ENCODE results near the gene DENND2A.

The DENND2A gene

DNA sequence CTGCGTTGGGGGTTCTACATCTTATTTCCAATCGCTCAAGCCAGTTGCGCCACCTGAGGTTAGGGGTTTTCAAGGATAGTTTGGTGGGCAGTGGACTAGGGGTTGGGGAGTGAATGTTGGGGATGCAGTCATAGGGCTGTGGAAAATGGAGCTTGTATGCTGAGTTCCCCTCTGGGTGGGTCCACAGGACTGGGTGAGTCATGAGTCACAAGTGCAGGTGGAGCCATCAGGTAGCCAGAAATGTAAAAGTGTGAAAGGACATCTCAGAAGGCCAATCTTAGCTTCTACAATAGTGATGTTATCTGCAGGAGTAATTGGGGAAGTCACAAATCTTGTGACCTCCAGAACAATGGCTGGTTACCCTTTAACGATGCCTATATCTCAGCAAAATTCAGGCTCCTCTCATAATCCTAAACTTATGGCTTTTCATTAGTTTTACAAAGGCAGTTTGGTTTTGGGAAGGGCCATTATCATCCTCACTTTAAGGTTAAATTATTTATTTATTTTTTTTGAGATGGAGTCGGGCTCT, 143.3 kb downstream of the DENND2A start:
- Histone ChIP-seq H3K79me2 (ENCODE audit: insufficient read depth, low read depth) (no peaks in the 10 kb centered on the region), H3K9ac (no peak overlapping the region), H3K27ac (no peak overlapping the region), H3K4me3 (IDR thresholded peaks at IDR 0.05; ENCODE audit: insufficient read depth, low read depth, low read length) (no peak overlapping the region), H3K27me3 (ENCODE audit: insufficient read depth, low read depth) (no peaks in the 10 kb centered on the region), H3K36me3 (ENCODE audit: insufficient read depth) (no peaks in the 10 kb centered on the region), H3K4me1 (ENCODE audit: low read depth, poor library complexity, severe bottlenecking) (no peaks in the 10 kb centered on the region), H2AFZ (ENCODE audit: low read depth) (no peak overlapping the region), H3K4me2 (no peak overlapping the region), H4K20me1 (ENCODE audit: insufficient read depth) (no peaks in the 10 kb centered on the region)
- TF ChIP-seq CTCF (conservative IDR thresholded peaks at IDR 0.05; ENCODE audit: low read depth, low read length) = no peak

DNA sequence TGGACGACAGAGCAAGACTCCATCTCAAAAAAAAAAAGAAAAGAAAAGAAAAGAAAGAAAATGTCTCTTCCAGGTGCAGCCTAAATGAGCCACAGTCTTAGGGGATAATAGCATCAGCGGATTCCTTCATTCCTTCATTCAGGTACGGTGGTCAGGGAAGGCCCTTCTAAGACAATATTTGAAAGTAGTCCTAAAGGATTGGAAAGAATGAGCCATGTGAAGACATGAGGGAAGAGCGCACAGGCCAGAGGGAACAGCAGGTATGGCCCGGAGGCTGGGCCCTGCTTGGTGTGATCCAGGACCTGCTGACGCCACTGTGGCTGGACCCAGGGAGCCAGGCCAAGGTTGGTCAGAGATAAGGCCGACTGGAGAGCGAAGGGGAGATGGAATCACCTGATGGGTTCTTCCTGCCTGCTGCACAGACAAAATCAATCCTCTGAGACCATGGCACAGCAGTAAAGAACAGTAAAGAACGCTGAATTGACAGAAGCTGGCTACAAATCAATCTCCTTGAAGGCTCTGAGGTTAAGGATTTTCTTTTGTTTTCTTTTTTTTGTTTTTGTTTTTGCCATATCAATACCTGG, 145.0 kb downstream of the DENND2A start:
- H3K4me1 ChIP-seq (ENCODE audit: low read depth, poor library complexity, severe bottlenecking) = no peaks in the 10 kb centered on the region
- TF ChIP-seq CTCF (conservative IDR thresholded peaks at IDR 0.05; ENCODE audit: low read depth, low read length) = no peak
- H3K4me3 ChIP-seq (IDR thresholded peaks at IDR 0.05; ENCODE audit: insufficient read depth, low read depth, low read length) = no peak overlapping the region
- H3K27me3 ChIP-seq (ENCODE audit: insufficient read depth, low read depth) = no peaks in the 10 kb centered on the region
- no peak overlapping the region for H3K27ac ChIP-seq
- no peaks in the 10 kb centered on the region for H4K20me1 ChIP-seq (ENCODE audit: insufficient read depth)
- H3K36me3 ChIP-seq (ENCODE audit: insufficient read depth) = no peaks in the 10 kb centered on the region
- H2AFZ ChIP-seq (ENCODE audit: low read depth) = no peak overlapping the region
- no peak overlapping the region for H3K4me2 ChIP-seq
- no peaks in the 10 kb centered on the region for H3K79me2 ChIP-seq (ENCODE audit: insufficient read depth, low read depth)
- no peak overlapping the region for H3K9ac ChIP-seq

GRCh38 chr7:140494867-140495266, 145.7 kb downstream of the DENND2A start:
- no peaks in the 10 kb centered on the region for H3K4me1 ChIP-seq (ENCODE audit: low read depth, poor library complexity, severe bottlenecking)
- H3K27me3 ChIP-seq (ENCODE audit: insufficient read depth, low read depth) = no peaks in the 10 kb centered on the region
- no peak overlapping the region for H3K9ac ChIP-seq

DNA sequence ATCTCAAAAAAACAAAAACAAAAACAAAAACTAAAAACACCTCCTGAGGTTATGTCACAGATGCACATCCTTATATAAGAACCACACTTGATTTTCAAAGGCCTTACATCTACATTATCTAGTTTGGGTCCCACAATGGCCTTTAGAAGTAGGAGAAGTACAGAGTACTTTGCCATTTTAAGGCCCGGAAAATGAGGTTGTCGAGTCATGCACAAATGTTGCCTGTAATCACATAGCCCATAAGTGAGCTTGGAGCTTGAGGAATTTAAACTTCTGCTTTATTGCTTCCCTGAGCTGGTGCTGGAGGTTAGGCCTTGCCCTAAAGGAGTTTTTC, 151.6 kb downstream of the DENND2A start:
- TF ChIP-seq CTCF (conservative IDR thresholded peaks at IDR 0.05; ENCODE audit: low read depth, low read length) = no peak
- no peak overlapping the region for H3K4me3 ChIP-seq (IDR thresholded peaks at IDR 0.05; ENCODE audit: insufficient read depth, low read depth, low read length)
- H3K27ac ChIP-seq = no peak overlapping the region
- no peak overlapping the region for H2AFZ ChIP-seq (ENCODE audit: low read depth)
- no peaks in the 10 kb centered on the region for H3K36me3 ChIP-seq (ENCODE audit: insufficient read depth)
- no peaks in the 10 kb centered on the region for H3K79me2 ChIP-seq (ENCODE audit: insufficient read depth, low read depth)
- peaks cover 11% of the 10 kb centered on the region for H3K4me1 ChIP-seq (ENCODE audit: low read depth, poor library complexity, severe bottlenecking)
- H3K9ac ChIP-seq = no peak overlapping the region
- no peaks in the 10 kb centered on the region for H3K27me3 ChIP-seq (ENCODE audit: insufficient read depth, low read depth)
- H3K4me2 ChIP-seq = no peak overlapping the region
- no peaks in the 10 kb centered on the region for H4K20me1 ChIP-seq (ENCODE audit: insufficient read depth)

More at GRCh38 chr7:140494867-140495266, 145.7 kb downstream of the DENND2A start:
- H3K36me3 ChIP-seq (ENCODE audit: insufficient read depth) = no peaks in the 10 kb centered on the region
- no peak overlapping the region for H3K4me3 ChIP-seq (IDR thresholded peaks at IDR 0.05; ENCODE audit: insufficient read depth, low read depth, low read length)
- H2AFZ ChIP-seq (ENCODE audit: low read depth) = no peak overlapping the region
- H4K20me1 ChIP-seq (ENCODE audit: insufficient read depth) = no peaks in the 10 kb centered on the region
- no peak overlapping the region for H3K27ac ChIP-seq
- H3K79me2 ChIP-seq (ENCODE audit: insufficient read depth, low read depth) = no peaks in the 10 kb centered on the region
- H3K4me2 ChIP-seq = no peak overlapping the region
- no peak for TF ChIP-seq CTCF (conservative IDR thresholded peaks at IDR 0.05; ENCODE audit: low read depth, low read length)

Measured in KMS-11 (cell line).